Transverse colon (tissue), 4 donors: ENCODE measurements around the gene ADAMTS14. TPM values are rescaled to one million over a fixed set of nuclear protein-coding genes. Genes with fewer than 3 reads are reported as not detected.

Experiments
- DNase-seq: peaks from one replicate; pipeline ENCODE4 v3.0.0-alpha.2; 2019
- H3K27ac ChIP-seq, 4 donors: fragments of 200-600 bp; sonication (generic); 2 replicates each; pipeline ENCODE4 v1.5.1; 2016 to 2018; ENCODE audit warnings: inconsistent platforms in 4 of 4
- H3K27me3 ChIP-seq: fragments of 200-600 bp; sonication (generic); 2 replicates; pipeline ENCODE4 v1.5.1; 2017; ENCODE audit warnings: inconsistent platforms
- H3K36me3 ChIP-seq, 4 donors: fragments of 200-600 bp; sonication (generic); 2 replicates each; pipeline ENCODE4 v1.5.1; 2017 to 2019; ENCODE audit warnings: inconsistent platforms in 4 of 4
- H3K4me1 ChIP-seq, 4 donors: fragments of 200-600 bp; sonication (generic); 2 replicates each; pipeline ENCODE4 v1.5.1; 2017 to 2020; ENCODE audit warnings: inconsistent platforms in 4 of 4
- H3K4me3 ChIP-seq, 4 donors: fragments of 200-600 bp; sonication (generic); 1 replicate in 1 of 4; 2 replicates in 3 of 4; pipeline versions ENCODE4 v1.5.1 to v1.6.1; 2017 to 2019; ENCODE audit warnings: inconsistent platforms in 4 of 4
- H3K9me3 ChIP-seq, 2 donors: fragments of 200-600 bp; sonication (generic); 2 replicates each; pipeline ENCODE4 v1.5.1; 2017 to 2019; ENCODE audit warnings: inconsistent platforms in 2 of 2
- EP300 ChIP-seq: sonication (generic); formaldehyde crosslinking; IDR thresholded peaks from one replicate; pipeline ENCODE4 v1.6.1; 2017; ENCODE audit warnings: antibody characterized with exemption, low read depth
- POLR2A ChIP-seq: fragments of 450-650 bp; IDR thresholded peaks from one replicate; pipeline ENCODE4 v1.6.1; 2016; ENCODE audit warnings: antibody characterized with exemption, mild to moderate bottlenecking, moderate library complexity
- POLR2AphosphoS5 ChIP-seq, 3 donors: sonication (generic); formaldehyde crosslinking; IDR thresholded peaks; one replicate each; pipeline ENCODE4 v1.6.1; 2016; ENCODE audit warnings: antibody characterized with exemption in 3 of 3
- WGBS, 2 donors: methylation state at CpG; one replicate each; pipeline ENCODE4 v1.1.5; 2018; ENCODE audit warnings: low coverage in 1 of 2; 5-methylcytosine and 5-hydroxymethylcytosine counted together
- in situ Hi-C, 4 donors: fragments of 200-750 bp; cut with MboI; loops; one replicate each; pipeline versions ENCODE4 v1.15.0 to v1.15.1; 2017; ENCODE audit warnings: low sequenced_read_pairs in 3 of 4, low pct_ligation_motif_present in 1 of 4, low pct_unique_long_range_greater_than_20kb in 1 of 4
- intact Hi-C: fragments of 100-400 bp; cut with DNase I; formaldehyde crosslinking; loops from one replicate; pipeline ENCODE4 v1.15.1; 2023; ENCODE audit warnings: low total_unique reads
- total RNA-seq, 4 donors: library from RNA; depleted of rRNA; stranded (reverse); fragments of >200 nt; gene quantifications; one replicate each; pipeline ENCODE4 v1.1.0, GENCODE V29; 2016
- TF ChIP-seq, protein P1 (sequence below), 5 experiments: fragments of 200-600 bp in 3 of 5; fragments of 450-650 bp in 2 of 5; sonication (generic) in 3 of 5; IDR thresholded peaks; 1 replicate in 2 of 5; 2 replicates in 3 of 5; pipeline ENCODE4 v1.5.1; 2016 to 2017; ENCODE audit warnings: antibody characterized with exemption in 5 of 5, inconsistent platforms in 3 of 5, mild to moderate bottlenecking in 2 of 5, moderate library complexity in 1 of 5

The ADAMTS14 gene
- total RNA-seq, 4 donors from 2014 or later: 0.95 to 3.8 (median 1.4) TPM

DNA sequence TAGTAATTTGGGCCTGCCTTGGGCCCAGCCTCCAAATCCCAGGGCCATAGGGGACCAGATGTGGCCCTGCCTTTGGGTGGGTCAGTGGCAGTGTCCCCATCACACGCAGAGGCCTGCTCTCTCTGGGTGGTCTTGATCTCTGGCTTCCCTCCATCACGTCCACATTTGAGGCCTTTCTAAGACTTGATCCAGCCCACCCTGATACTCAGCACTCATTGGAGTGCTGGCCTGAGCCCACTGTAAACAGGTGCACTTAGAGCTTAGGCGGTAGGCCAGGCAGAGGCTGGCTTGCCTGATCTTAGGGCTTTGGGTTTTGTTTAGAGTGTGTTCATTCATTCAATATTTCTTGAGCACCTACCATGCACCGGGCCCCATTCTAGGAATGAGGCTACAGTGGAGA, 60.3 kb downstream of the ADAMTS14 start:
- 88% methylated on average over 4 of the region's 4 CpGs; no CpG with 5 or more reads in 1 of the 2 donors for whole genome bisulfite sequencing, 2 donors
- H3K4me1 ChIP-seq: no peaks in the 10 kb centered on the region
- no peak for DNase-seq
- H3K36me3 ChIP-seq: no peaks in the 10 kb centered on the region
- intact Hi-C loops (no loop called here), in situ Hi-C loops (no loop called here)
- H3K4me3 ChIP-seq: no peak overlapping the region
- no peaks in the 10 kb centered on the region for H3K9me3 ChIP-seq
- no peak overlapping the region for H3K27ac ChIP-seq
- TF ChIP-seq, protein P1, sequence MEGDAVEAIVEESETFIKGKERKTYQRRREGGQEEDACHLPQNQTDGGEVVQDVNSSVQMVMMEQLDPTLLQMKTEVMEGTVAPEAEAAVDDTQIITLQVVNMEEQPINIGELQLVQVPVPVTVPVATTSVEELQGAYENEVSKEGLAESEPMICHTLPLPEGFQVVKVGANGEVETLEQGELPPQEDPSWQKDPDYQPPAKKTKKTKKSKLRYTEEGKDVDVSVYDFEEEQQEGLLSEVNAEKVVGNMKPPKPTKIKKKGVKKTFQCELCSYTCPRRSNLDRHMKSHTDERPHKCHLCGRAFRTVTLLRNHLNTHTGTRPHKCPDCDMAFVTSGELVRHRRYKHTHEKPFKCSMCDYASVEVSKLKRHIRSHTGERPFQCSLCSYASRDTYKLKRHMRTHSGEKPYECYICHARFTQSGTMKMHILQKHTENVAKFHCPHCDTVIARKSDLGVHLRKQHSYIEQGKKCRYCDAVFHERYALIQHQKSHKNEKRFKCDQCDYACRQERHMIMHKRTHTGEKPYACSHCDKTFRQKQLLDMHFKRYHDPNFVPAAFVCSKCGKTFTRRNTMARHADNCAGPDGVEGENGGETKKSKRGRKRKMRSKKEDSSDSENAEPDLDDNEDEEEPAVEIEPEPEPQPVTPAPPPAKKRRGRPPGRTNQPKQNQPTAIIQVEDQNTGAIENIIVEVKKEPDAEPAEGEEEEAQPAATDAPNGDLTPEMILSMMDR (IDR thresholded peaks at IDR 0.05): no peak
- TF ChIP-seq EP300 (no peak), POLR2A (no peak), POLR2AphosphoS5 (IDR thresholded peaks at IDR 0.05) (no peak)
- H3K27me3 ChIP-seq: no peaks in the 10 kb centered on the region

DNA sequence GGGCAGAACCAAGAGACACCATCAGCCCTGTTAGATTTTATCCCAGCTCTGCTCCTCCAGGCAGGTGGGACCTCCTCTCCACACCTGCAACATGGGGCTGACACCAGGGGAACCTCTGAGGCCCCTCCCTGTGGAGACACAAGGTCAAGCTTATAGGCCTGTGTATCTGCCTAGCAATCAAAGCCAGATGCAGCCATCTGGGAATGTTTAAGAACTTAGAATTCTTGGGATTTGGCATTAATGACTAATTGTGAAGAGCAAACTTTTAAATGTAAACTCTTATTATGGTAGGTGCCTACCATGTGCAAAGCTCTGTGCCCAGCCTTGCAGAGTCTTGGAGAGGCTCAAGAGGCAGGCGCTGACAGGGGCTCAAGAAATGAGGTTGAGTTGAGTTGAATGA, 60.7 kb downstream of the ADAMTS14 start:
- Histone ChIP-seq H3K27me3 (no peaks in the 10 kb centered on the region), H3K27ac (no peak overlapping the region), H3K4me1 (no peaks in the 10 kb centered on the region), H3K9me3 (no peaks in the 10 kb centered on the region), H3K4me3 (no peak overlapping the region), H3K36me3 (no peaks in the 10 kb centered on the region)
- DNase-seq: no peak
- intact Hi-C loops (no loop called here), in situ Hi-C loops (no loop called here)
- TF ChIP-seq POLR2A (no peak), EP300 (no peak), POLR2AphosphoS5 (IDR thresholded peaks at IDR 0.05) (no peak)
- TF ChIP-seq, protein P1 (IDR thresholded peaks at IDR 0.05): no peak
- WGBS, 2 donors: 100% methylated on average over 1 of the region's 1 CpG; no CpG with 5 or more reads in 1 of the 2 donors

DNA sequence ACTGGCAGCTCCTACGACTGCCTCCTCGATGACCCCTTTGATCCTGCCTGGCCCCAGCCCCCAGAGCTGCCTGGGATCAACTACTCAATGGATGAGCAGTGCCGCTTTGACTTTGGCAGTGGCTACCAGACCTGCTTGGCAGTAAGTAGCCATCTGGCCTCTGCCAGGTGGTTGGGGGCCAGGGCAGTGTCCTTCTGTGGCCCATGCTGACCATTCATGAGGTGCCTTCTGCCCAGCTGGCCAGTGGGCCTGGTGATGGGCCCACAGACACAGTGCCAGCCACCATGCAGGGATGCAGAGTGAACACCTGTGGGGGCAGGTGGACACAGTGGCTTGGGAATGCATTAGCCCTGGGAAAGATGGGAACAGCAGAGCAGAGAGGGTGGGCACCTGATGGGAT, 62.9 kb downstream of the ADAMTS14 start:
- no peak overlapping the region for H3K27ac ChIP-seq
- H3K36me3 ChIP-seq: no peaks in the 10 kb centered on the region
- no peak for DNase-seq
- WGBS, 2 donors: 81% methylated on average over 3 of the region's 3 CpGs; no CpG with 5 or more reads in 1 of the 2 donors
- no peaks in the 10 kb centered on the region for H3K4me1 ChIP-seq
- no peaks in the 10 kb centered on the region for H3K9me3 ChIP-seq
- H3K27me3 ChIP-seq: no peaks in the 10 kb centered on the region
- intact Hi-C loops: no loop called here
- TF ChIP-seq POLR2AphosphoS5 (IDR thresholded peaks at IDR 0.05) (no peak), POLR2A (no peak), EP300 (no peak)
- TF ChIP-seq, protein P1 (IDR thresholded peaks at IDR 0.05): no peak
- no peak overlapping the region for H3K4me3 ChIP-seq
- in situ Hi-C loops: no loop called here

DNA sequence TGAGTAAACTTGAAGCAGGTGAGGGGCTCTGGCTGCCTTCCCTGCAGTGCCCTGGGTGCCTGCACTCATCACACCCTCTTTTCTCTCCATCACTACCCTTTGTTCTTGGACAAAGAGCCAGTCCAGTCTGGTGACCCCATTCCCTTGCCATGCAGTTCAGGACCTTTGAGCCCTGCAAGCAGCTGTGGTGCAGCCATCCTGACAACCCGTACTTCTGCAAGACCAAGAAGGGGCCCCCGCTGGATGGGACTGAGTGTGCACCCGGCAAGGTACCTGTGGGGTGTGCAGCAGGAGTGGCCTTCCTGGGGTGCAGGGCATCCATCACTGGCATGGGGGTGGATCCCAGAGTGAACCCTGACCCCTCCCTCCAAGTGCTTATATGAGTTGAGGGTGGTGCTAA, 64.2 kb downstream of the ADAMTS14 start:
- DNase-seq: no peak
- no peak overlapping the region for H3K27ac ChIP-seq
- WGBS, 2 donors: 97% methylated on average over 3 of the region's 3 CpGs; no CpG with 5 or more reads in 1 of the 2 donors
- H3K36me3 ChIP-seq: no peaks in the 10 kb centered on the region
- no peak for TF ChIP-seq POLR2AphosphoS5 (IDR thresholded peaks at IDR 0.05)
- H3K4me1 ChIP-seq: peaks cover 0 to 6% (median 1%) of the 10 kb centered on the region in 4 donors
- no peaks in the 10 kb centered on the region for H3K27me3 ChIP-seq
- in situ Hi-C loops (no loop called here), intact Hi-C loops (no loop called here)
- H3K4me3 ChIP-seq: no peak overlapping the region
- no peaks in the 10 kb centered on the region for H3K9me3 ChIP-seq

DNA sequence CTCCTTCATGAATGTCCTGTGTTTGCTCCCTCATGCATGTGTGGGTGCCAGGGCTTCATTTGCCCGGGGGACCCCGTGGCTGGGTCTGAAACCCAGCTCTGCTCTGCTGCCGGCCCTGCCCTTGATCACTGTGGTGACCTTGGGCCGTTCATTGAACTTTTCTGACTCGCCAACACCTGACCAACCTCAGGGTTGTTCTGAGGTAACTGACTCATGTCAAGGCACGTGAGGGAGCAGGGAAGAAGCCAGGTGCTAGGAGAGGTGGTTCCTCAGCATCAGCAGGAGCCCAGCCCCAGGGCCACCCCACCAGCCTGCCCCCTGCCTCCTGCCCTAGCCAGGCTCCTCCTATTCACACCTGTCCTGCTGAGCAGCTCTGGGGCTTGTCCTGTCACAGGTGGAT, 64.9 kb downstream of the ADAMTS14 start:
- TF ChIP-seq EP300: no peak
- no peak for TF ChIP-seq POLR2A
- TF ChIP-seq POLR2AphosphoS5 (IDR thresholded peaks at IDR 0.05): no peak
- TF ChIP-seq, protein P1 (IDR thresholded peaks at IDR 0.05): no peak
- 64 to 90% methylated on average over 3 to 6 of the region's 6 CpGs for WGBS, 2 donors
- no peak overlapping the region for H3K27ac ChIP-seq
- H3K27me3 ChIP-seq: no peaks in the 10 kb centered on the region
- no peaks in the 10 kb centered on the region for H3K9me3 ChIP-seq
- no peaks in the 10 kb centered on the region for H3K36me3 ChIP-seq
- peaks cover 0 to 13% (median 3%) of the 10 kb centered on the region in 4 donors for H3K4me1 ChIP-seq
- H3K4me3 ChIP-seq: no peak overlapping the region
- DNase-seq: no peak
- in situ Hi-C loops: no loop called here
- intact Hi-C loops: no loop called here
